Measurements from ENCODE around the gene FOXC2.

DNA sequence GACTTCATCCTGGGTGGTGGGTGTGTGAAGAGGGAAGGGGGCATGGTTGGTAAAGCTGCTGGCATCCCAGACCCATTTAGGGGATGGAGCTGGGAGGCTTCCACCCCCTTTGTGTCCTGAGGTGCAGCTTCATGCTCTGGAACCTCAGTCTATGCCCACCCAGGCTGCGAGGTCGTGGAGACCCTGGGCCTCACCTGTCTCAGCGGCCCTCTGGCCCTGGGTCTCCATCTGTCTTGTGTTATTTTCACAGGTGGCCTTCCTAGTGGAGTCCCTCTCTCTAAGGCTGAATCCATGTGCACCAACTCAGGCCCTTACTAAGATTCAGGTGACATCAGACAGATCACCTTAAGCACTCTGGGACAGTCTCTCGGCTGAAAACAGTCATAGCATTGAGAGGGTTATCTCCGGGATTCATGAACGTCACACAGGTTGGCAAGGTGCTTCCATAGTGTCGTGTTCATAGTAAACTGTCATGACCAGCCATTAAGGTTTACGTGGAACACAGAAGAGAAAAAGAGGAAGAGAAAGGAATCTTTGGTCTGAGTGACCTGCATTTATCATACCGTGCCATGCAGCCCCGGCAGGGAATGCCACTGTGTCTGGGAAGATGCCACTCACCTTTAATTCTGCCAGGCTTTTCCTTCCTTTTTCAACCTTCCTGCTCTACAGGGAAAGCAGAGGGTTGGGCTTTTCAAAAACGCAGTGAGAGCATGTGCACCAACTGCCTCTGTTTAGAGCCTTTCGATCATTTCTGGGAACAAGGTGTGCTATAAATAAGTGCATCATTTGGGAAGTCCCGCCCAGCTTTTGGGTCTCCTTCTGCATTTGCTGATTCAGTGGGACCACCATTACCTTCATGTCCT, 7.2 kb downstream of the FOXC2 start:
- TF ChIP-seq, protein P1, sequence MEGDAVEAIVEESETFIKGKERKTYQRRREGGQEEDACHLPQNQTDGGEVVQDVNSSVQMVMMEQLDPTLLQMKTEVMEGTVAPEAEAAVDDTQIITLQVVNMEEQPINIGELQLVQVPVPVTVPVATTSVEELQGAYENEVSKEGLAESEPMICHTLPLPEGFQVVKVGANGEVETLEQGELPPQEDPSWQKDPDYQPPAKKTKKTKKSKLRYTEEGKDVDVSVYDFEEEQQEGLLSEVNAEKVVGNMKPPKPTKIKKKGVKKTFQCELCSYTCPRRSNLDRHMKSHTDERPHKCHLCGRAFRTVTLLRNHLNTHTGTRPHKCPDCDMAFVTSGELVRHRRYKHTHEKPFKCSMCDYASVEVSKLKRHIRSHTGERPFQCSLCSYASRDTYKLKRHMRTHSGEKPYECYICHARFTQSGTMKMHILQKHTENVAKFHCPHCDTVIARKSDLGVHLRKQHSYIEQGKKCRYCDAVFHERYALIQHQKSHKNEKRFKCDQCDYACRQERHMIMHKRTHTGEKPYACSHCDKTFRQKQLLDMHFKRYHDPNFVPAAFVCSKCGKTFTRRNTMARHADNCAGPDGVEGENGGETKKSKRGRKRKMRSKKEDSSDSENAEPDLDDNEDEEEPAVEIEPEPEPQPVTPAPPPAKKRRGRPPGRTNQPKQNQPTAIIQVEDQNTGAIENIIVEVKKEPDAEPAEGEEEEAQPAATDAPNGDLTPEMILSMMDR (IDR thresholded peaks at IDR 0.05), result no peak
- no peak for TF ChIP-seq POLR2A (IDR thresholded peaks at IDR 0.05)
